Stimulated activated CD4-positive, alpha-beta T cell treated with anti-CD3 and anti-CD28 coated beads, Interleukin-4, amount 100 ng/mL, for 1 hour (primary cell): Measurements from ENCODE around the gene RPL23.

Experiments used
- DNase-seq: peaks from one replicate; pipeline ENCODE4 v3.0.0-alpha.2; 2020

The RPL23 gene

GRCh38 chr17:38883592-38884526 lies 30.3 kb upstream of the RPL23 start:
- no peak for DNase-seq

GRCh38 chr17:38882870-38883269 lies 29.3 kb upstream of the RPL23 start:
- no peak for DNase-seq

- peak; percentile 49 for DNase-seq
These were observed 28.2 kb upstream of the RPL23 start for GRCh38 chr17:38881600-38882191.

- no peak for DNase-seq
These were observed 26.6 kb upstream of the RPL23 start for GRCh38 chr17:38879878-38880665.

GRCh38 chr17:38877130-38877851 lies 23.8 kb upstream of the RPL23 start:
- peak; percentile 43 for DNase-seq

GRCh38 chr17:38875477-38876075 lies 22.1 kb upstream of the RPL23 start:
- no peak for DNase-seq

- DNase-seq, result no peak
These were observed 21.2 kb upstream of the RPL23 start for GRCh38 chr17:38874505-38875400.

GRCh38 chr17:38873640-38874380 lies 20.3 kb upstream of the RPL23 start:
- no peak for DNase-seq

- DNase-seq, result no peak
These were observed 19.3 kb upstream of the RPL23 start for GRCh38 chr17:38872671-38873385.

- DNase-seq, result no peak
These were observed 18.5 kb upstream of the RPL23 start for GRCh38 chr17:38872027-38872511.

- peak; percentile 79 for DNase-seq
These were observed 17.9 kb upstream of the RPL23 start for GRCh38 chr17:38871247-38872015.

GRCh38 chr17:38870259-38871165 lies 17.0 kb upstream of the RPL23 start:
- peak; percentile 71 for DNase-seq

- peak; percentile 84 for DNase-seq
These were observed 16.2 kb upstream of the RPL23 start, which contains the start of gene LASP1 for GRCh38 chr17:38869526-38870258. TSS of gene LASP1 (plus strand) at chr17:38870058. CDS start at chr17:38870190, 132 bp downstream.

- peak; percentile 89 for DNase-seq
These were observed 15.4 kb upstream of the RPL23 start for GRCh38 chr17:38868817-38869525.

- DNase-seq, result no peak
These were observed 14.7 kb upstream of the RPL23 start for GRCh38 chr17:38867968-38868816.
